Coronary artery (tissue), 2 donors: ENCODE data around the gene SEPTIN2.

Experiments used
- DNase-seq: peaks from one replicate; pipeline ENCODE4 v3.0.0-alpha.2; 2017; ENCODE audit warnings: low spot score
- H3K27ac ChIP-seq, 2 donors: fragments of 200-600 bp; sonication (generic); one replicate each; pipeline ENCODE4 v1.5.1; 2016 to 2019
- H3K4me3 ChIP-seq: fragments of 200-600 bp; sonication (generic); 2 replicates; pipeline ENCODE4 v1.5.1; 2016; ENCODE audit warnings: mild to moderate bottlenecking, moderate library complexity
- CTCF ChIP-seq: fragments of 200-600 bp; sonication (generic); IDR thresholded peaks from one replicate; pipeline ENCODE4 v1.5.1; 2019; ENCODE audit warnings: antibody characterized with exemption

Gene SEPTIN2

GRCh38 chr2:241358470-241358869 lies 42.7 kb downstream of the SEPTIN2 start:
- Histone ChIP-seq H3K4me3 (no peak overlapping the region), H3K27ac (no peak overlapping the region)
- DNase-seq: no peak
- TF ChIP-seq CTCF: no peak

GRCh38 chr2:241359481-241360045 lies 43.8 kb downstream of the SEPTIN2 start:
- Histone ChIP-seq H3K27ac (no peak overlapping the region), H3K4me3 (no peak overlapping the region)
- DNase-seq: no peak
- TF ChIP-seq CTCF: no peak

GRCh38 chr2:241363426-241363825 lies 47.7 kb downstream of the SEPTIN2 start:
- DNase-seq: no peak
- peak overlapping the region; percentile 9 for H3K4me3 ChIP-seq
- H3K27ac ChIP-seq: peak overlapping the region; percentile 6 to 49
- no peak for TF ChIP-seq CTCF

- no peak for TF ChIP-seq CTCF
- H3K4me3 ChIP-seq: no peak overlapping the region
- DNase-seq: no peak
- no peak overlapping the region for H3K27ac ChIP-seq
Observed at GRCh38 chr2:241364781-241365180, 49.1 kb downstream of the SEPTIN2 start.

- DNase-seq: no peak
- no peak for TF ChIP-seq CTCF
- Histone ChIP-seq H3K4me3 (no peak overlapping the region), H3K27ac (no peak overlapping the region)
Observed at GRCh38 chr2:241366678-241367077, 51.0 kb downstream of the SEPTIN2 start.

- TF ChIP-seq CTCF: no peak
- DNase-seq: no peak
- H3K4me3 ChIP-seq: no peak overlapping the region
- H3K27ac ChIP-seq: no peak overlapping the region
Observed at GRCh38 chr2:241368643-241369042, 52.9 kb downstream of the SEPTIN2 start.

- TF ChIP-seq CTCF: no peak
- no peak overlapping the region for H3K4me3 ChIP-seq
- DNase-seq: no peak
- H3K27ac ChIP-seq: peak overlapping the region in 1 of 2 donors; percentile 17
Observed at GRCh38 chr2:241372361-241372992, 56.8 kb downstream of the SEPTIN2 start.
